Activated CD8-positive, alpha-beta memory T cell treated with anti-CD3 and anti-CD28 coated beads, Interleukin-2, amount 10 ng/mL, durations not matched to agents 7 days and 5 days (primary cell): ENCODE data around the gene ST6GALNAC2. TPM values are rescaled to one million over a fixed set of nuclear protein-coding genes. Genes with fewer than 3 reads are reported as not detected.
"Not testable (repeated sequence)": the region's sequence is repeated elsewhere in the genome, so short reads cannot be mapped to it uniquely, and the experiment has no call there.

Experiments
- ATAC-seq: fragments of 150-1000 bp; cut with Tn5 transposase; one replicate; pipeline ENCODE4 v1.10.0; 2021; ENCODE audit warnings: moderate library complexity
- CTCF ChIA-PET: fragments of 350-600 bp; sonication (Branson Sonifier 250); formaldehyde crosslinking; loops from one replicate; lab custom pipeline; 2021; ENCODE audit warnings: antibody characterized with exemption; lab: Charles Lee
- DNase-seq: peaks from one replicate; pipeline ENCODE4 v3.0.0-alpha.2; 2020
- H3K27ac Mint-ChIP-seq: one replicate; pipeline ENCODE4 v1.8.0; 2021; ENCODE audit warnings: mild to moderate bottlenecking, mixed read lengths
- H3K27me3 Mint-ChIP-seq: one replicate; pipeline ENCODE4 v1.8.0; 2021; ENCODE audit warnings: mixed read lengths
- H3K36me3 Mint-ChIP-seq: one replicate; pipeline ENCODE4 v1.8.0; 2021; ENCODE audit warnings: mild to moderate bottlenecking, mixed read lengths
- H3K4me1 Mint-ChIP-seq: one replicate; pipeline ENCODE4 v1.8.0; 2021; ENCODE audit warnings: mixed read lengths
- H3K4me3 Mint-ChIP-seq: one replicate; pipeline ENCODE4 v1.8.0; 2021; ENCODE audit warnings: mild to moderate bottlenecking, moderate library complexity, mixed read lengths
- H3K9me3 Mint-ChIP-seq: one replicate; pipeline ENCODE4 v1.8.0; 2022; ENCODE audit warnings: low read depth, mixed read lengths
- total RNA-seq, 2 experiments: library from RNA; stranded (reverse); gene quantifications; one replicate each; pipeline ENCODE4 v1.2.3, GENCODE V29; 2021

The ST6GALNAC2 gene
- total RNA-seq, 2 experiments from 2014 or later = not detected

GRCh38 chr17:76529224-76530094, 56.2 kb downstream of the ST6GALNAC2 start:
- ATAC-seq (no peak), DNase-seq (no peak)
- Mint-ChIP-seq H3K4me3 (no peak overlapping the region), H3K36me3 (no peaks in the 10 kb centered on the region), H3K27me3 (peaks cover 4% of the 10 kb centered on the region), H3K9me3 (no peaks in the 10 kb centered on the region), H3K27ac (no peak overlapping the region), H3K4me1 (peaks cover 11% of the 10 kb centered on the region)
- CTCF ChIA-PET = interaction anchor here (1.0 to 3.2 kb wide), 5 partner anchors 16 to 94 kb away, joined by 3 to 19 read pairs (median 12); no protein-coding TSS in a partner anchor

GRCh38 chr17:76528528-76529223, 57.0 kb downstream of the ST6GALNAC2 start:
- H3K36me3 Mint-ChIP-seq = no peaks in the 10 kb centered on the region
- H3K4me1 Mint-ChIP-seq = peaks cover 11% of the 10 kb centered on the region
- no peak overlapping the region for H3K4me3 Mint-ChIP-seq

DNA sequence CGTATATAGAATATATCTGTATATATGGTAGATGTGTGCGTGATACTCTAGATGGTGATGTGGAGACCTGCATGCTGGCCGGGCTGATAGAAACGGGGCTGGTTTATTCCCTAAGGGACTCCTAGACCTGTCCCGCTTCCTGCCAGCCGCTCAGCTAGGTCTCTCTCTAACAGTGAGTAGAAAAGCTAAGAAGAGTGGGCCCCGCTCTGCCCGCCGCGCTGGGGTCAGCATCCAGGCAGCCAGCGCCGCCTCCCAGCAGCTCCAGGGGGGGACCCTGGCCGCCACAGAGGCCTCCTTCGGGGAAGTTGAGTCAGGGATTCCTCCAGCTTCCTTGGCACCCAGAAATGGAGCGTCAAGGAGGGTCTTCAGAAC, 57.5 kb downstream of the ST6GALNAC2 start:
- CTCF ChIA-PET = interaction anchor here (0.7 to 3.2 kb wide), 10 partner anchors 8 to 96 kb away, joined by 3 to 19 read pairs (median 3); partner anchors contain the start of gene CYGB
- DNase-seq (no peak), ATAC-seq (no peak)
- peaks cover 16% of the 10 kb centered on the region for H3K4me1 Mint-ChIP-seq
- H3K36me3 Mint-ChIP-seq = no peaks in the 10 kb centered on the region
- H3K9me3 Mint-ChIP-seq = no peaks in the 10 kb centered on the region
- peaks cover 5% of the 10 kb centered on the region for H3K27me3 Mint-ChIP-seq
- H3K27ac Mint-ChIP-seq = no peak overlapping the region
- H3K4me3 Mint-ChIP-seq = no peak overlapping the region

More at GRCh38 chr17:76528528-76529223, 57.0 kb downstream of the ST6GALNAC2 start:
- CTCF ChIA-PET = interaction anchor here (0.7 to 3.2 kb wide), 8 partner anchors 8 to 95 kb away, joined by 3 to 19 read pairs (median 4); no protein-coding TSS in a partner anchor
- DNase-seq = no peak
- no peak overlapping the region for H3K27ac Mint-ChIP-seq
- H3K27me3 Mint-ChIP-seq = peaks cover 5% of the 10 kb centered on the region
- ATAC-seq = no peak
- H3K9me3 Mint-ChIP-seq = no peaks in the 10 kb centered on the region

DNA sequence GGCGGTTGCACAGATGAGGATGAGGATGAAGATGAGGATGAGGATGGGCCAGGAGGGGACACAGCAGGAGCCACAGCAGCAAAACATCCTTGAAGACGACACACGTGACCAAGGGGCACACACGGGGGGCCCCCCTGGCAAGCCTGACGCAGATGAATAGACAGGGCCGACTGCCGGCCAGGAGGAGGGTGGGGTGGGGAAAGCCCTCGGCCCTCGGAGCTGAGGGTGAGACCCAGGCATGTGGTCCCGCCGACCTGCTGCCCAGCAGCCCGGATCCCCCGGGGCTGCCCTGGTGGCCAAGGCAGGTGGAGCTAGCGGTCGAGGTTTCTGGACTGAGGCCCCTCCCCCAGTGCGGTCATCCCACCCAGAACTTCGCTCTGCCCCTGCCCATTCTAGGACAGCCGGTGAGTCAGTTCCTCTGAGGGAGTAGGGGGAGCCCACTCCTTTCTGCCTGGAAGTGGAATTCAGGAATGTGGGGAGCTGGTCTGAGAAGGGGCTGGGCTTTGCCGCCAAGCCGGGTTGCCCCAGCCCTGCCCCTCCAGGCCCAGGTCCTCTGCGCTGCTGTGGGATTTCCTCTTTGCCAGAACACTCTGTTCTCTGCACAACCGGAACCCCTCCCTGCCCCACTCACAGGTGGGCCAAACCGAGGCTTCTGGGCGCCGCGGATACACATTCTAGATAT, 58.1 kb downstream of the ST6GALNAC2 start:
- no peak overlapping the region for H3K4me3 Mint-ChIP-seq
- DNase-seq (peak; percentile 58), ATAC-seq (peak; percentile 31)
- CTCF ChIA-PET = interaction anchor here (0.9 to 3.2 kb wide), 7 partner anchors 10 to 96 kb away, joined by 3 to 19 read pairs (median 3); partner anchors contain the start of gene CYGB
- H3K36me3 Mint-ChIP-seq = no peaks in the 10 kb centered on the region
- H3K9me3 Mint-ChIP-seq = no peaks in the 10 kb centered on the region
- peaks cover 20% of the 10 kb centered on the region for H3K4me1 Mint-ChIP-seq
- peaks cover 4% of the 10 kb centered on the region for H3K27me3 Mint-ChIP-seq
- no peak overlapping the region for H3K27ac Mint-ChIP-seq

DNA sequence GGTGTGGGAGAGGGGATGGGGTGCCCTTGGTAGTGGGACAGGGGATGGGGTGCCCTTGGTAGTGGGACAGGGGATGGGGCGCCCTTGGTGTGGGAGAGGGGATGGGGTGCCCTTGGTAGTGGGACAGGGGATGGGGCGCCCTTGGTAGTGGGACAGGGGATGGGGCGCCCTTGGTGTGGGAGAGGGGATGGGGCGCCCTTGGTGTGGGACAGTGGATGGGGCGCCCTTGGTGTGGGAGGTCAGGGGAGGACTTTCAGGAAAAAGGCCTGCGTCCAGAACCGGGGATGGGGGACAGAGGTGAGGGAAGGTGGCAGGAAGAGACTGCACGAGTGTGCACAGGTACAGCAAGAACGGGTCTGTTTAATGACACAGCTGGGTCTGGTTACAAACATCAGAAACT, 58.6 kb downstream of the ST6GALNAC2 start:
- not testable (repeated sequence) for H3K27ac Mint-ChIP-seq, H3K27me3 Mint-ChIP-seq, DNase-seq, H3K36me3 Mint-ChIP-seq, H3K9me3 Mint-ChIP-seq, ATAC-seq, H3K4me3 Mint-ChIP-seq
- H3K4me1 Mint-ChIP-seq = peaks cover 20% of the 10 kb centered on the region
- CTCF ChIA-PET = interaction anchor here (1.0 to 3.2 kb wide), 4 partner anchors 11 to 19 kb away, joined by 3 to 17 read pairs (median 3); partner anchors contain the start of gene CYGB

DNA sequence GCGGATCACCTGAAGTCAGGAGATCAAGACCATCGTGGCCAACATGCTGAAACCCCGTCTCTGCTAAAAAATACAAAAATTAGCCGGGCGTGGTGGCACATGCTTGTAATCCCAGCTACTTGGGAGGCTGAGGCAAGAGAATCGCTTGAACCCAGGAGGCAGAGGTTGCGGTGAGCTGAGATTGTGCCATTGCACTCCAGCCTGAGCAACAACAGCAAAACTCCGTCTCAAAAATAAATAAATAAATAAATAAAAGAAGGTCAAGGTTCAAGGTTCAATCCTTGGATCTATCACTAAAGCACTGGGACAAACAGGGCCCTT, 60.2 kb downstream of the ST6GALNAC2 start:
- not testable (repeated sequence) for H3K4me3 Mint-ChIP-seq, H3K9me3 Mint-ChIP-seq, H3K27ac Mint-ChIP-seq, ATAC-seq, H3K36me3 Mint-ChIP-seq, H3K27me3 Mint-ChIP-seq, DNase-seq
- CTCF ChIA-PET = interaction anchor here (1.3 to 6.6 kb wide), 4 partner anchors 19 to 99 kb away, joined by 5 to 106 read pairs (median 62); partner anchors contain the start of gene ST6GALNAC2
- peaks cover 20% of the 10 kb centered on the region for H3K4me1 Mint-ChIP-seq

DNA sequence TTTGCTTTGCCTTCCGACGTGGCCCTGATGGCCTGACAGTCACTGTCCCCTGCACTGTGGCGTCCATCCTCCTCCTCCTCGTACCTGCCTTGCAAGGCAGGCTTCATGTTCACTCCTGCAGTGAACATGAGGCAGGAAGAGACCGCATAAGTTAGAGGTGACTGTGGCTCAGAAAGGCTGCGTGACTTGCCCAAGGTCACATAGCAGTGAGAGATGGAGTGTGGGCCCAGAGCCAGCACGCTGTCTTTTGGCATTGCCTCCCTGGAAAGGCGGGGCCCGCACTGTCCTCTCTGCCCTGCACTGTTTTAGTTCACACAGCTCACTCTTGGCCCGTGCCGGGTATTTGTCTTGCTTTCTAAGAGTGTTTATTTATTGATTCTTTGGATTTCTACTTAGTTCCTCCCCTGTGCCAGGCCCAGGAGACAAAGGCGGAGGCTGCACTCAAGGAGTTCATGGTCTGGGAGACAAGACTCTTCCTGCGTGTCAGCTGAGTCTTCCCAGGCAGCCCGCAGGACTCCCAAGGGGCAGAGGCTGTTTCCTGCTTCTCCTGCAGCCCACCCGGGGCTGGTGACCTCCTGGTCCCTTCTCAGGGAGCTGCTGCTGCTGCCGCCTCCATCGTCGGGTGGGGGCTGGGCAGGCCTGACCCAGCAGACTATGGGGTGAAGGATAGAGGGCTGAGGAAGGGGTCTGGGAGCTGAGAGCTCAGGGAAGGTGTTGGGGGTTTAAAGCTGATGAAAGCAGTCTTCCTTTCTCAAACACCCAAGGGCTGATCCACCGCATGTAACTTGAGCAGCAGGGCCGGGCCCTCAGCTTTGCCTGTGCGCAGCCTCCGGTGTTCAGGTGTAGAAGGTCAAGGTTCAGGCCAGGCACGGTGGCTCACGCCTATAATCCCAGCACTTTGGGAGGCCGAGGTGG, 60.8 kb downstream of the ST6GALNAC2 start:
- H3K4me1 Mint-ChIP-seq = peaks cover 20% of the 10 kb centered on the region
- DNase-seq = no peak
- ATAC-seq = no peak
- CTCF ChIA-PET = interaction anchor here (1.3 to 6.6 kb wide), 7 partner anchors 10 to 140 kb away, joined by 5 to 106 read pairs (median 18); partner anchors contain the start of genes SPHK1 and ST6GALNAC2
- H3K9me3 Mint-ChIP-seq = no peaks in the 10 kb centered on the region
- H3K27me3 Mint-ChIP-seq = peaks cover 7% of the 10 kb centered on the region
- no peak overlapping the region for H3K4me3 Mint-ChIP-seq
- H3K27ac Mint-ChIP-seq = no peak overlapping the region
- H3K36me3 Mint-ChIP-seq = no peaks in the 10 kb centered on the region

DNA sequence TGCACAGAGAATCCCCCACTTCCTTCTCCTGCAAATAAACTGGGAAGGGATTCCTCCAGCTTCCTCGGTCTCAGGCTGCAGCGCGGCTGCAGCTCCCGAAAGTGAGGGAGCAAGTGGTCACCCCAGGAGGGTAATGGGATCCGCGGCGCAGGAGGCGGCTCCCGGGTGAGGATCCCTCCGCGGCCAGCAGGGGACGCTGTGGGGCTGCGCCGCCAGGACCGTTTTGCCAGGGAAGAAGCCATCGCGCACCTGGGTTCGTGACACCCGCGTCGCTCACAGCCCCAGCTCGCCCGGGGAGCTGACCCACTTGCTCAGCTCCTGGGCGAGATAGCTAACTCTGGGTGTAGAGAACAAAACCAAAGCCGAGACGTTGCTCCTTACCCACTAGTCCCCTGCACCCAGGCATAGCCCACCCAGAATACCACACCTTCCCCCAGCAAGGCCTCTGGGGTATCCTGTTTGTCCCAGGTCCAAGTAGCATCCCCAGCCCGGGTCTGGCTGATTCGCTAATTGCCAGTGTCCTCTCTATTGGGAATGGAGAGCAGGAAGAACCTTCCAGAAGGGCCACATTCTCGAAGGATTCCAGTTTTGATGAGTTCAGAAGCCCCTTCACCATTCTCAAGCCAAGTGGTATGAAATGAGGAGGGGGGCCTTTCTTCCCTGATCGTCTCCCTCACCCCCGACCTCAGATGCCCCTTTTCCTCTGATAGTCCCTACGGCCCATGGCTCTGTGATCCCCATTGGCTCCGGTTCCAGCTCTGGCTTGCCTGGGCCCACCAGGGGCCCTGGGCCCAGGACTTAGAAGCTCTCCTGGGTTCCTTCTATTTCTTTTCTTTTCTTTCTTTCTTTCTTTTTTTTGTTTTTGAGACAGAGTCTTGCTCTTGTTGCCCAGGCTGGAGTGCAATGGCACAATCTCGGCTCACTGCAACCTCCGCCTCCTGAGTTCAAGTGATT, 62.3 kb downstream of the ST6GALNAC2 start:
- Mint-ChIP-seq H3K4me3 (peak overlapping the region; percentile 8), H3K36me3 (no peaks in the 10 kb centered on the region), H3K27ac (no peak overlapping the region), H3K4me1 (peaks cover 15% of the 10 kb centered on the region), H3K27me3 (peaks cover 7% of the 10 kb centered on the region), H3K9me3 (no peaks in the 10 kb centered on the region)
- DNase-seq (peak; percentile 85), ATAC-seq (peak; percentile 88)
- CTCF ChIA-PET = interaction anchor here (0.5 to 6.6 kb wide), 54 partner anchors 9 to 249 kb away, joined by 3 to 106 read pairs (median 4); partner anchors contain the start of genes AANAT, CYGB, PRCD and SPHK1

DNA sequence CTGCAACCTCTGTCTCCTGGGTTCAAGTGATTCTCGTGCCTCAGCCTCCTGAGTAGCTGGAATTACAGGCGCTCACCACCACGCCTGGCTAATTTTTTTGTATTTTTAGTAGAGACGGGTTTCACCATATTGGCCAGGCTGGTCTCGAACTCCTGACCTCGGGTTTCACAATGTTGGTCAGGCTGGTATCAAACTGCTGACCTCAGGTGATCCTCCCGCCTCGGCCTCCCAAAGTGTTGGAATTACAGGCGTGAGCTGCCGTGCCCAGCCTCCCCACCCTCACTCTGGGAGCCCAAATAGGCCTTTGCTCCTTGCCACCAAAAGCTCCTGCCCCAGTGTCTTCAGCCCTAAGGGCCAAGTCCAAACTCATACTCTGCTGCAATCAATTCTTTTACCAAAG, 64.0 kb downstream of the ST6GALNAC2 start:
- CTCF ChIA-PET = interaction anchor here (1.8 to 6.6 kb wide), 7 partner anchors 10 to 160 kb away, joined by 7 to 106 read pairs (median 25); no protein-coding TSS in a partner anchor
- not testable (repeated sequence) for ATAC-seq, H3K9me3 Mint-ChIP-seq, H3K4me3 Mint-ChIP-seq, DNase-seq, H3K27me3 Mint-ChIP-seq, H3K4me1 Mint-ChIP-seq, H3K36me3 Mint-ChIP-seq, H3K27ac Mint-ChIP-seq

DNA sequence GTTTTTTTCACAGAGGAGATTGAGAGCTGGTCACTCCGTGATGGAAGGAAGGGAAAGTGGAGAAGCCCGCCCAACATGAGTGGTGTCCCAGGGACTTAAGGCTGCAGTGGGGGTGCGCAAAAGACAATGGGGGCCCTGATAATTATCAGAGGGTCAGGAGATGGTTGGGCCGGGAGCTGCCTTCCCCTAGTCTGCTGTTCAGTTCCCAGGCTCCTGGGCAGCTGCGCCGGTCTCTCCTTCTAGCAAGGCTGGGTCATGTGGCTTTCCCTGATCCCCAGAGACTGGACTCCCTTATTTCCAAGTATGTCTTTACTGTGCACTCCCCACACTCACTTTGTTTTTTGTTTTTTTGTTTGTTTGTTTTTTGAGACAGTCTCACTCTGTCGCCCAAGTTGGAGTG, 64.4 kb downstream of the ST6GALNAC2 start:
- Mint-ChIP-seq H3K4me3 (no peak overlapping the region), H3K4me1 (peaks cover 13% of the 10 kb centered on the region), H3K27ac (no peak overlapping the region), H3K36me3 (no peaks in the 10 kb centered on the region), H3K9me3 (no peaks in the 10 kb centered on the region), H3K27me3 (peaks cover 7% of the 10 kb centered on the region)
- no peak for DNase-seq
- CTCF ChIA-PET = interaction anchor here (3.6 to 6.6 kb wide), 5 partner anchors 13 to 160 kb away, joined by 25 to 106 read pairs (median 46); no protein-coding TSS in a partner anchor
- ATAC-seq = no peak
